C4-2B (cell line): ENCODE measurements around the gene RETN.

Source experiments
- H3K27ac ChIP-seq: fragments of 450-650 bp; 2 replicates; pipeline ENCODE4 v1.5.1; 2017
- ZFX ChIP-seq: fragments of 450-650 bp; IDR thresholded peaks from 2 replicates; pipeline ENCODE4 v1.6.1; 2017
- TF ChIP-seq, protein P1 (sequence below): fragments of 450-650 bp; conservative IDR thresholded peaks from 2 replicates; pipeline ENCODE4 v1.5.1; 2017; ENCODE audit warnings: mild to moderate bottlenecking

Gene RETN

GRCh38 chr19:7685546-7686445 lies 16.9 kb downstream of the RETN start:
- no peak for TF ChIP-seq ZFX
- TF ChIP-seq, protein P1, sequence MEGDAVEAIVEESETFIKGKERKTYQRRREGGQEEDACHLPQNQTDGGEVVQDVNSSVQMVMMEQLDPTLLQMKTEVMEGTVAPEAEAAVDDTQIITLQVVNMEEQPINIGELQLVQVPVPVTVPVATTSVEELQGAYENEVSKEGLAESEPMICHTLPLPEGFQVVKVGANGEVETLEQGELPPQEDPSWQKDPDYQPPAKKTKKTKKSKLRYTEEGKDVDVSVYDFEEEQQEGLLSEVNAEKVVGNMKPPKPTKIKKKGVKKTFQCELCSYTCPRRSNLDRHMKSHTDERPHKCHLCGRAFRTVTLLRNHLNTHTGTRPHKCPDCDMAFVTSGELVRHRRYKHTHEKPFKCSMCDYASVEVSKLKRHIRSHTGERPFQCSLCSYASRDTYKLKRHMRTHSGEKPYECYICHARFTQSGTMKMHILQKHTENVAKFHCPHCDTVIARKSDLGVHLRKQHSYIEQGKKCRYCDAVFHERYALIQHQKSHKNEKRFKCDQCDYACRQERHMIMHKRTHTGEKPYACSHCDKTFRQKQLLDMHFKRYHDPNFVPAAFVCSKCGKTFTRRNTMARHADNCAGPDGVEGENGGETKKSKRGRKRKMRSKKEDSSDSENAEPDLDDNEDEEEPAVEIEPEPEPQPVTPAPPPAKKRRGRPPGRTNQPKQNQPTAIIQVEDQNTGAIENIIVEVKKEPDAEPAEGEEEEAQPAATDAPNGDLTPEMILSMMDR: no peak
- no peak overlapping the region for H3K27ac ChIP-seq

- no peak overlapping the region for H3K27ac ChIP-seq
- TF ChIP-seq, protein P1: no peak
- no peak for TF ChIP-seq ZFX
These were observed 18.3 kb downstream of the RETN start for GRCh38 chr19:7687177-7687576.

DNA sequence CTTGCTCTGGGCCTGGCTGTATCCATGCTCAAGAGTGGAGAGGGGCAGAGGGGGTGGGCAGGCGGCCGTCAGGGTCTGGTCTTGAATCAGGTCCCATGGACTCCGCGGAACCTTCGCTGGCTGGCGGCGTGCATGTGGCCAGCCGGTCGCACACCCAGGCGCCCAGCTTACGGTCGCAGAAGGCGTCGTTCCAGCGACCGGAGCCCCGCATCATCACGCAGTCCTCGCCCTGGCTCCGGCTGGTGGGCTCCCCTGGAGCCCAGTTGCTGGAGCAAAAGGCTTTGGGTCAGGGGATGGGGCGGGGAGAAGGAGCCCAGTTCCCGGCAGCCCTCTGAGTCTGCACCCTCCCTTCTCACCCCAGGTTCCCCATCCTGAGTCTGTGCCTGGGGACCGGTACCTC lies 20.3 kb downstream of the RETN start:
- TF ChIP-seq, protein P1: no peak
- TF ChIP-seq ZFX: no peak
- no peak overlapping the region for H3K27ac ChIP-seq

DNA sequence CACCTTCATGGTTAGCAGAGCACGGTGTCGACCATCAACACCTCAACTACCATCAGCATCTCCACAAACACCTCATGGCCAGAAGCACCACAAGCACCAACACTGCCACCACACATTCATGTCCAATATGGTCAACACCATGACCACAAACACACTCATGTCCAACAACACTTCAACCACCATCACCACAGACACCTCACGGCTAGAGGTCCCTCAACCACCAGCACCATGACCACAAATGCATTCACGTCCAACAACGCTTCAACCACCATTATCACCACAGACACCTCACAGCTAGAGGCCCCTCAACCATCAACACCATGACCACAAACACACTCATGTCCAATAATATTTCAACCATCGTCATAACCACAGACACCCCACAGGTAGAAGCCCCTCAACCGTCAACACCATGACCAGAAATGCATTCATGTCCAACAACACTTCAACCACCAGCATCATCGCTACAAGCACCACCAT lies 22.0 kb downstream of the RETN start:
- TF ChIP-seq, protein P1: no peak
- TF ChIP-seq ZFX: no peak
- H3K27ac ChIP-seq: no peak overlapping the region

DNA sequence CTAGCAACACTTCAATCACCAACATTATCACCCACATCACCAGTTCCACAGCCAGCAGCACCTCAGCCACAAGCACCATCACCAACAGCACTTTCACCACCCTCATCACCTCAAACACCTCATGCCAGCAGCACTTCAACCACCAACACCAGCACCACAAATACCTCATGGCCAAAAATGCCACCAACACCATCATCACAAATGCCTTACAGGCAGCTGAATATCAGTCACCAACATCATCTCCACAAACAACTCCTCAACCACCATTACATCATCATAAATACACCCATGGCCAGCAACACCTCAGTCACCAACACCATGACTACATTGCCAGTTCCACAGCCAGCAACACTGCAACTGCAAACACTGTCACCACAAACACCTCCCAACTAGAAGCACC lies 22.6 kb downstream of the RETN start:
- no peak overlapping the region for H3K27ac ChIP-seq
- TF ChIP-seq, protein P1: no peak
- no peak for TF ChIP-seq ZFX

- H3K27ac ChIP-seq: no peak overlapping the region
- TF ChIP-seq ZFX: no peak
- TF ChIP-seq, protein P1: no peak
These were observed 23.7 kb downstream of the RETN start for GRCh38 chr19:7692417-7693088.

DNA sequence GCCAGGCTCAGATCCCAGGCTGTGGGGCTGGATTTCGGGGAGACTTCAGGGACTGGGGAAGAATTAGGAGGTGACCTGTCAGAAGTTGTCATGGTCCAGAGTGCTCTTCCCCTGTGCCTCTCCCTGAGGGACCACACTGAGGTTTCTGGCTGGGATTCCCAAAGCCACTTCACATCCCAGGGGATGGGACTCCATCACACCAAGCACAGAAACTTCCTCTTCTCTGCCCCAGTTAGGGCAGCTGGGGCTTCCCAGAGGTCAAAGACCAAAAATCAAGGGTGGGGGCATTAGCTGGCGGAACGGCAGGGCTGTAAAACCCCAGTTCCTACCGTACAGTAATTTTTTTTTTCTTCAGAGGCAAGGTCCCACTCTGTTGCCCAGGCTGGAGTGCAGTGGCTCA lies 25.6 kb downstream of the RETN start:
- TF ChIP-seq ZFX: no peak
- TF ChIP-seq, protein P1: no peak
- no peak overlapping the region for H3K27ac ChIP-seq
